ENCODE data around the gene FRK. TPM values are rescaled to one million over a fixed set of nuclear protein-coding genes. Genes with fewer than 3 reads are reported as not detected.

The FRK gene
- total RNA-seq, 1 experiment from 2014 or later, result 0.82 TPM

DNA sequence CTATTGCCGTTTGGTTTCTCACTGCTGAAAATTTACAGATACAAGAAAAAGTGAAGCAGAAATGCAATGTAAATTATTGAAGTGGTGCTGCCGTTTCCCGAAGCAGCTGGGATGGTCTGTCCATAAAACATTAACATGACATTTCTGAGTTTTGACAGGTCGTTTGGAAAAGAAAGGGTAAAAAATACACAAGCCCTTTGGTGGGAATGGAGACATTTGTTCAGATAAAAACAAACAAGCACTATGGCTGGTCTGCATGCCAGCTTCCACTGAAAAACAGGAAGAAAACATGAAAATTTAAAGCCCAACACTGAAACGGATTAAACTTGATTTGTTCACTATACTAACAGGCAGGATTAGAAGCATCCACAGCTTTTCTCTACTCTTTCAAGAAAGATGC lies 155.2 kb downstream of the FRK start:
- POLR2A ChIA-PET, result interaction anchor here (0.7 kb wide), 1 partner anchor 602 kb away, joined by 3 read pairs; no protein-coding TSS in a partner anchor
- Mint-ChIP-seq H3K4me1 (ENCODE audit: insufficient read depth, unreplicated experiment) (peaks cover 6% of the 10 kb centered on the region), H3K27me3 (ENCODE audit: insufficient read depth, unreplicated experiment) (peaks cover 23% of the 10 kb centered on the region), H3K4me3 (ENCODE audit: unreplicated experiment) (no peak overlapping the region), H3K27ac (ENCODE audit: low read depth, unreplicated experiment) (no peak overlapping the region), H3K36me3 (ENCODE audit: insufficient read depth, unreplicated experiment) (no peaks in the 10 kb centered on the region), H3K9me3 (ENCODE audit: unreplicated experiment) (no peaks in the 10 kb centered on the region)
- TF ChIP-seq, protein P1, sequence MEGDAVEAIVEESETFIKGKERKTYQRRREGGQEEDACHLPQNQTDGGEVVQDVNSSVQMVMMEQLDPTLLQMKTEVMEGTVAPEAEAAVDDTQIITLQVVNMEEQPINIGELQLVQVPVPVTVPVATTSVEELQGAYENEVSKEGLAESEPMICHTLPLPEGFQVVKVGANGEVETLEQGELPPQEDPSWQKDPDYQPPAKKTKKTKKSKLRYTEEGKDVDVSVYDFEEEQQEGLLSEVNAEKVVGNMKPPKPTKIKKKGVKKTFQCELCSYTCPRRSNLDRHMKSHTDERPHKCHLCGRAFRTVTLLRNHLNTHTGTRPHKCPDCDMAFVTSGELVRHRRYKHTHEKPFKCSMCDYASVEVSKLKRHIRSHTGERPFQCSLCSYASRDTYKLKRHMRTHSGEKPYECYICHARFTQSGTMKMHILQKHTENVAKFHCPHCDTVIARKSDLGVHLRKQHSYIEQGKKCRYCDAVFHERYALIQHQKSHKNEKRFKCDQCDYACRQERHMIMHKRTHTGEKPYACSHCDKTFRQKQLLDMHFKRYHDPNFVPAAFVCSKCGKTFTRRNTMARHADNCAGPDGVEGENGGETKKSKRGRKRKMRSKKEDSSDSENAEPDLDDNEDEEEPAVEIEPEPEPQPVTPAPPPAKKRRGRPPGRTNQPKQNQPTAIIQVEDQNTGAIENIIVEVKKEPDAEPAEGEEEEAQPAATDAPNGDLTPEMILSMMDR (IDR thresholded peaks at IDR 0.05; ENCODE audit: unreplicated experiment), result no peak
- CTCF ChIA-PET, result interaction anchor here (1.2 kb wide), 1 partner anchor 9 kb away, joined by 6 read pairs; no protein-coding TSS in a partner anchor
- DNase-seq (ENCODE audit: unreplicated experiment), result no peak
- intact Hi-C loops (cut with micrococcal nuclease), result no loop called here
- no TSS peak for BruUV-seq (replicated peaks)

DNA sequence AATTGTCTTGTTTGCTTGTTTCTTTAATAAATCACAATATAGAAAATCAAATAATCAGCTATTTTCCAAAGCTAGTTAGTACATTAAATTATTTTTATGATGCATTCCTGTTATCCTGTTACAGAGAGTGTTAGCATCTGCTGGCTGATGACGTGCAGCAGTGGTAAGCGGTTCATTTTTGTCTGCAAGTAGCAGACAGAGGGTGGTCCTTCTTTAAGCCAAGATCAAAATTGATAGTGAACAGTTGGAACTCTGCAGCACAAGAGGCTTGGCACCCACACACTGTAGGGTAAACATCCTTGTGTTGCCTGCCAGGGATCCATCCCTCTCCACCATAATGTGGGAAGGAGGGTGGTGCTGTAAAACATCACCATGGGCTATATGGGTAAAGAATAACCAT lies 158.3 kb downstream of the FRK start:
- Mint-ChIP-seq H3K27ac (ENCODE audit: low read depth, unreplicated experiment) (no peak overlapping the region), H3K27me3 (ENCODE audit: insufficient read depth, unreplicated experiment) (peaks cover 14% of the 10 kb centered on the region), H3K4me1 (ENCODE audit: insufficient read depth, unreplicated experiment) (no peaks in the 10 kb centered on the region), H3K9me3 (ENCODE audit: unreplicated experiment) (no peaks in the 10 kb centered on the region), H3K4me3 (ENCODE audit: unreplicated experiment) (no peak overlapping the region), H3K36me3 (ENCODE audit: insufficient read depth, unreplicated experiment) (no peaks in the 10 kb centered on the region)
- intact Hi-C loops (cut with micrococcal nuclease), result no loop called here
- TF ChIP-seq, protein P1 (IDR thresholded peaks at IDR 0.05; ENCODE audit: unreplicated experiment), result no peak
- POLR2A ChIA-PET, result no interaction called here
- no peak for DNase-seq (ENCODE audit: unreplicated experiment)
- CTCF ChIA-PET, result interaction anchor here (0.5 kb wide), 2 partner anchors 25 to 41 kb away, joined by 4 to 5 read pairs; no protein-coding TSS in a partner anchor
- BruUV-seq (replicated peaks), result no TSS peak

DNA sequence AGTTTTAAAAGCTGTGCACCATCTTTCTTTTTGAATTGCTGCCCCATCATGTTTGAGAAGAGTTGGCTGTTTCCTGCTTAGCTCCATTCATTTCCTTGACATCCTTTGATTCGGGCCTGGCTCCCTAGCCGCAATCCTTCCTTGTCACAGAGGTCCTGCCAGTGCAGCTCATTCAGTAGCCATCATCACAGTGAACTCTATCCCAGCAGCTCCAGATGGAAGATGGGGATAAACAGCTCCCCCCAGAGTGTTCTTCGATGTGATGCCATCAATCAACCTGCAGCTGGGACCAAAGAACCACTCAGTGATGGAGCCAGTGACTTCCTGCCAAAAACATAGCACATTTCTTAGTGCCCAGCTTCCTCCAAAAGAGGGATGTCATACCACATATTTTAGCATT lies 158.8 kb downstream of the FRK start:
- ChIA-PET CTCF (interaction anchor here (0.5 kb wide), 2 partner anchors 26 to 41 kb away, joined by 4 to 5 read pairs; no protein-coding TSS in a partner anchor), POLR2A (no interaction called here)
- H3K9me3 Mint-ChIP-seq (ENCODE audit: unreplicated experiment), result no peaks in the 10 kb centered on the region
- DNase-seq (ENCODE audit: unreplicated experiment), result no peak
- H3K4me1 Mint-ChIP-seq (ENCODE audit: insufficient read depth, unreplicated experiment), result no peaks in the 10 kb centered on the region
- intact Hi-C loops (cut with micrococcal nuclease), result no loop called here
- H3K36me3 Mint-ChIP-seq (ENCODE audit: insufficient read depth, unreplicated experiment), result no peaks in the 10 kb centered on the region
- H3K4me3 Mint-ChIP-seq (ENCODE audit: unreplicated experiment), result no peak overlapping the region
- peaks cover 14% of the 10 kb centered on the region for H3K27me3 Mint-ChIP-seq (ENCODE audit: insufficient read depth, unreplicated experiment)
- BruUV-seq (replicated peaks), result no TSS peak
- no peak overlapping the region for H3K27ac Mint-ChIP-seq (ENCODE audit: low read depth, unreplicated experiment)
- TF ChIP-seq, protein P1 (IDR thresholded peaks at IDR 0.05; ENCODE audit: unreplicated experiment), result no peak

DNA sequence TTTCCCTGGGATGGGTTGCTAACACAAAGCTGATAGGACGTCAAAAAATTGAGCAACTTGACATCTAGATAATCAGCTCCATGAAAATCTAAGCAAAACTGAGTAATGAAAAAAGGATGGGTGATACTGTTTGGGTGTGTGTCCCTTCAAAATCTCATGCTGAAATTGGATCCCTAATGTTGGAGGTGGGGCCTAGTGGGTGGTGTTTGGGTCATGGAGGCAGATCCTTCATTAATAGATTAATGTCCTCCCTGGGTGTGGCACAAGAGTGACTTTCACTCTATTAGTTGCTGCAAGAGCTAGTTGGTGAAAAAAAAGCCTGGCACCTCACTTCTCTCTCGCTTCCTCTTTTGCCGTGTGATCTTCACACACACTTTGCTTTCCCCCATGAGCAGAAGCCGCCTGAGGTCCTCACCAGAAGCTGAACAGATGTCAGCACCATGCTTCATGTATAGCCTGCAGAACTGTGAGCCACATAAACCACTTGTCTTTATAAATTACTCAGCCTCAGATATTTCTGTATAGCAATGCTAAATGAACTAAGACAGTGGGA lies 160.9 kb downstream of the FRK start:
- no TSS peak for BruUV-seq (replicated peaks)
- CTCF ChIA-PET, result interaction anchor here (0.5 to 1.0 kb wide), 4 partner anchors 8 to 782 kb away, joined by 3 to 4 read pairs (median 3); no protein-coding TSS in a partner anchor
- no peaks in the 10 kb centered on the region for H3K4me1 Mint-ChIP-seq (ENCODE audit: insufficient read depth, unreplicated experiment)
- TF ChIP-seq, protein P1 (IDR thresholded peaks at IDR 0.05; ENCODE audit: unreplicated experiment), result no peak
- intact Hi-C loops (cut with micrococcal nuclease), result loop anchor here (5.0 kb wide), 1 partner anchor 1903 kb away; no protein-coding TSS in a partner anchor
- no peak overlapping the region for H3K27ac Mint-ChIP-seq (ENCODE audit: low read depth, unreplicated experiment)
- POLR2A ChIA-PET, result no interaction called here
- peaks cover 31% of the 10 kb centered on the region for H3K27me3 Mint-ChIP-seq (ENCODE audit: insufficient read depth, unreplicated experiment)
- H3K4me3 Mint-ChIP-seq (ENCODE audit: unreplicated experiment), result no peak overlapping the region
- no peak for DNase-seq (ENCODE audit: unreplicated experiment)
- H3K36me3 Mint-ChIP-seq (ENCODE audit: insufficient read depth, unreplicated experiment), result no peaks in the 10 kb centered on the region
- no peaks in the 10 kb centered on the region for H3K9me3 Mint-ChIP-seq (ENCODE audit: unreplicated experiment)
